DMS79 (cell line): ENCODE data around the gene AHSG.
"Not testable (repeated sequence)": the region's sequence is repeated elsewhere in the genome, so short reads cannot be mapped to it uniquely, and the experiment has no call there.

Experiments used
- DNase-seq: peaks from one replicate; lab custom pipeline; 2025; lab: John Stamatoyannopoulos, UW

The AHSG gene

GRCh38 chr3:186618318-186618938 is 5.6 kb downstream of the AHSG start:
- DNase-seq = peak; percentile 51

- DNase-seq = no peak
These were observed 6.9 kb downstream of the AHSG start for GRCh38 chr3:186619787-186620212.

GRCh38 chr3:186620213-186621092 is 7.6 kb downstream of the AHSG start:
- no peak for DNase-seq

GRCh38 chr3:186621894-186622650 is 9.2 kb downstream of the AHSG start:
- no peak for DNase-seq

GRCh38 chr3:186622651-186623310 is 9.9 kb downstream of the AHSG start:
- no peak for DNase-seq

- DNase-seq = no peak
These were observed 11.7 kb downstream of the AHSG start for GRCh38 chr3:186624598-186624997.

GRCh38 chr3:186625600-186626042 is 12.8 kb downstream of the AHSG start:
- no peak for DNase-seq

- DNase-seq = no peak
These were observed 13.5 kb downstream of the AHSG start for GRCh38 chr3:186626254-186626847.

- DNase-seq = no peak
These were observed 15.1 kb downstream of the AHSG start for GRCh38 chr3:186627852-186628414.

- DNase-seq = no peak
These were observed 15.9 kb downstream of the AHSG start for GRCh38 chr3:186628756-186629155.

- no peak for DNase-seq
These were observed 18.2 kb downstream of the AHSG start for GRCh38 chr3:186630950-186631641.

GRCh38 chr3:186633481-186633880 is 20.6 kb downstream of the AHSG start:
- DNase-seq = no peak

- not testable (repeated sequence) for DNase-seq
These were observed 21.3 kb downstream of the AHSG start for GRCh38 chr3:186634207-186634606.

- DNase-seq = no peak
These were observed 22.7 kb downstream of the AHSG start for GRCh38 chr3:186635532-186635931.

GRCh38 chr3:186636536-186636935 is 23.7 kb downstream of the AHSG start:
- no peak for DNase-seq

GRCh38 chr3:186637686-186638085 is 24.8 kb downstream of the AHSG start:
- DNase-seq = no peak

- no peak for DNase-seq
These were observed 25.4 kb downstream of the AHSG start for GRCh38 chr3:186638259-186638658.

GRCh38 chr3:186639778-186640472 is 27.1 kb downstream of the AHSG start, which contains the start of gene FETUB:
Gene FETUB (plus strand): TSS chr3:186640399. CDS start chr3:186640461, 62 bp downstream.
- DNase-seq = no peak

- peak; percentile 16 for DNase-seq
These were observed 27.6 kb downstream of the AHSG start for GRCh38 chr3:186640473-186640818.

- DNase-seq = peak; percentile 85
These were observed 28.1 kb downstream of the AHSG start for GRCh38 chr3:186640929-186641328.
